NCI-H446 treated with DMSO at 0.1 percent for 48 hours (cell line): ENCODE data around the gene PCSK1.
A peak's percentile ranks its signal among the peaks of the same experiment; 100 is the strongest.
"Not testable (repeated sequence)": the region's sequence is repeated elsewhere in the genome, so short reads cannot be mapped to it uniquely, and the experiment has no call there.

ENCODE experiments used
- DNase-seq: peaks from one replicate; lab custom pipeline; 2025; lab: John Stamatoyannopoulos, UW

The PCSK1 gene

GRCh38 chr5:96372726-96373380 lies 60.2 kb downstream of the PCSK1 start:
- DNase-seq, result no peak

- peak; percentile 64 for DNase-seq
Observed at GRCh38 chr5:96370976-96371375, 62.1 kb downstream of the PCSK1 start.

- DNase-seq, result not testable (repeated sequence)
Observed at GRCh38 chr5:96367337-96367736, 65.7 kb downstream of the PCSK1 start.

GRCh38 chr5:96354237-96354636 lies 78.8 kb downstream of the PCSK1 start:
- DNase-seq, result no peak

- no peak for DNase-seq
Observed at GRCh38 chr5:96353220-96353619, 79.8 kb downstream of the PCSK1 start.

DNA sequence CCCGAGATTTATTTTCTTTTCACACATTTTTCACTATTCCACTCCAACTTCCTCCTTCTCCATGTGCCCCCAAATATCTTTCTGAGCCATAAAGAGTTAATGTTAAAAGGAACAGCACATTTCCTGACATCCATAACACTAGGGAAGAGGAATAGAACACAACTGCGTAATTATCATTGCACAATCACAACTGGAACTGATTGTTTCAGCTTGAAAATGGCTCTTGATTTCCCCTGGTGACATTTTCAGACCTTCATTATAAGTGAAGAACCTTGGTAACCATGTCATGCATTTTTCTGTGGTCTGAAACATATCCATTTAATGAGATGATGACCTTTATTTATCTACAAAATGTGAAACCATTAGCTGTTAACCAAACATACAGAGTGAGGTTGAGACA lies 82.4 kb downstream of the PCSK1 start:
- no peak for DNase-seq

- DNase-seq, result no peak
Observed at GRCh38 chr5:96348536-96348935, 84.5 kb downstream of the PCSK1 start.

DNA sequence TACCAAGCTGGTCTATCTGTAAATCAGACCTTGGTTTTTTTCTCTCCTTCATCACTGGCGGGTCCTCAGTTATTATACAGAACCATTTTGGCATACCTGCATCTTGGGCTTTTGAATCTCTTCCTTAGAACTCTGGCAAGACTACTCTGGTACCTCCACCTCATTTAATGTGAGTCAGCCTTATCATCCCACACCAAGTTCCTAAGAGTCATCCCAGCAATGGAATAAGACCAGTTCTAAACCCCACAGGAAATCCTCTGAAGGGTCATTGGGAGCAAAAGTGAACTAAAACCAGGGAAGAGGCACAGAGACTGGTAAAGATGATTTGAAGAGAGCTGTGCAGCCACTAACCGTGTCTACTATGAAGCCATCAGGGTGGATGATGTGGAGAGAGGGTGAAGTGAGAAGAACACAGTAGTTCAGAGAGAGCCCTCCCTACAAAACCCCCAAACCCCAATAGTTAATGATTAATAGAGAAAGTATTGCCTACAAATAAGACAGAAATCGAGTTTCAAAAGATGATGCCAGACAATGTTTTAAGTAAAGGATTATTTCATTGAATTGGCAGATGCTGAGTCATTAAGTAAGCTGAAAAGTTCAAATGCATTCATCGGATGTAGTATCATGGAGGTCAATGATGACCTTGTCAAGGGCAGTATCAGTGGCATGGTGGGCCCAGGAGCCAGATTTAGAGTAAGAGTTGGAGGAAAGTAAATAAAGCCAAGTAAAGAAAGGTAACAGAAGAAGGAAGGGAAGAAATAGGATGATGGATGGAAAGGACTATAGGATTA lies 85.4 kb downstream of the PCSK1 start:
- no peak for DNase-seq

DNA sequence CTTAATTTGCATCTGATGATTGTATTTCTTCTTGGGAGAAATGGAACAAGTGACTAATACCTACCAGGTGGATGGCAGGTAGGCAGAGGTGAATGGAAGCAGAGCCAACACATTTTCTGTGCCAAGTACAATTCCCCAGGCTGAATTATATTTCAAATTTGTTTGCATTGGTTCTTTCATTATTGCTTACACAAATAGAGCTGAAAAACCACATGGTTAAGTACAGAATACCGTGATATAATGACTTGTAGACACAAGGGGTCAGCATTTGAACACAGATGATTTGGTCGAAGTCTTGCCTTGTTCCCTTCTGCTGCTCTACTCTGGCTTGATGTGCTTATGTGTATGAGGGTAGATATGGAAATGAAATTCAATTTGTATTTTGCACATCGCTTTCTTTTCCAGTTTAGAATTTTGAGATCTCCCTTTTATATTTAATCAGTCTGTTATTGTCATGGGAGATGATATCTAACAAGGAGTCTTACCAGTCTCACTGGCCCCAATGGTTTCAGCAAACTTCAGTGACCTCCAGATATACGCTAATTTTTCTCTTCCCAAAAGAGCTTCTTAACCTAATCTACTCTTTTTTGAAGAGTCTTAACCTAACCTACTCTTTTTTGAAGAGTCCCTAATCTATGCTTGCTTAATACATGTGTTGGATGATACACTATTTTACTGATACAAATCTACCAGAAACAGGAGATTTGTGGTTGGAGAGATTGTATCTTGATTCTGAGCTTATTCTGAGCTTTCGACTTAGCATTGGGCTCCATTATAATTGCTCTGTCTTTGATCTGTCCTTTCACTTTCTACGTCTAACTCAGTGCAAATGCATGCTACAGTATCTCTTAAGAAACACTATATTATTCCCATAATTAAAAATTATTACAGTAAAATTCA lies 88.1 kb downstream of the PCSK1 start:
- DNase-seq, result peak; percentile 56

DNA sequence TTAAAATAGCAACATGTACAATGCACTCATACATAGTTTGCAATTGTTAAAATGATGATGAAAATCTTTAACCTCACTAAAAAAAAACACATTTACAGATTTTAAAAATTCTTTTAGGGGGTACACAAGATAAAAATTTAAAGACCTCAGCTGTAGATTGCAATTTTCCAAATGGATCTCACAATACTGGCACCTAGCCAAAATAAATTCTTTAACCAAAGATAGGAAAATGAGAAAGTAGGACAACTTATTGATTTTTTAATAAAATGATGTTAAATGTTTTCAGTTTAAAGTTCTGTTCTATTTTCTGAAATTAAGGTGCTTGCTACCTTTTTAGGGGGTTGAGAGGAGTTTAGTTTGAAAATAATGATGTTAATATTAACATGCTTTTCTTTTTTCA lies 90.0 kb downstream of the PCSK1 start:
- no peak for DNase-seq

- no peak for DNase-seq
Observed at GRCh38 chr5:96342581-96342980, 90.5 kb downstream of the PCSK1 start.
